H1 (cell line): ENCODE measurements around the gene EPB42. TPM values are rescaled to one million over a fixed set of nuclear protein-coding genes. Genes with fewer than 3 reads are reported as not detected.

Experiments
- CTCF ChIA-PET: fragments of 300-600 bp; sonication (Branson Sonifier 250); formaldehyde crosslinking; loops from one replicate; lab custom pipeline; 2021; ENCODE audit not compliant: partially characterized antibody; lab: Charles Lee
- POLR2A ChIA-PET: fragments of 300-600 bp; sonication (Branson Sonifier 250); formaldehyde crosslinking; loops from one replicate; lab custom pipeline; 2021; ENCODE audit warnings: inconsistent platforms; ENCODE audit not compliant: partially characterized antibody; lab: Charles Lee
- DNase-seq, 2 experiments: peaks; one replicate each; pipeline versions ENCODE4 v3.0.0 to v3.0.0-alpha.2; 2010 to 2022; ENCODE audit warnings: low spot score in 2 of 2, low read depth in 1 of 2, mixed read lengths in 1 of 2
- FAIRE-seq: peaks from 2 replicates; lab custom pipeline; 2011; peaks lifted over from hg19 to GRCh38; lab: Jason Lieb, UNC
- H2AFZ ChIP-seq: 2 replicates; pipeline ENCODE4 v1.8.1; 2012; ENCODE audit warnings: low read length, inconsistent platforms
- H2AK5ac ChIP-seq: 2 replicates; pipeline ENCODE4 v1.6.1; 2013; ENCODE audit warnings: low read depth, low read length
- H2BK120ac ChIP-seq: replicated peaks from 2 replicates; pipeline ENCODE3; 2013; ENCODE audit warnings: low read depth, low read length, inconsistent platforms
- H2BK12ac ChIP-seq: 2 replicates; pipeline ENCODE4 v1.6.1; 2013; ENCODE audit warnings: low read depth, low read length
- H2BK15ac ChIP-seq: 2 replicates; pipeline ENCODE4 v1.6.1; 2013; ENCODE audit warnings: low read length
- H2BK20ac ChIP-seq: 2 replicates; pipeline ENCODE4 v1.6.1; 2013; ENCODE audit warnings: low read length
- H2BK5ac ChIP-seq: 2 replicates; pipeline ENCODE4 v1.6.1; 2013; ENCODE audit warnings: low read depth, low read length
- H3K14ac ChIP-seq: 2 replicates; pipeline ENCODE4 v1.6.1; 2013; ENCODE audit warnings: inconsistent platforms; ENCODE audit not compliant: insufficient read length
- H3K18ac ChIP-seq: 2 replicates; pipeline ENCODE4 v1.6.1; 2013; ENCODE audit warnings: low read length; ENCODE audit errors: extremely low read depth
- H3K23ac ChIP-seq: 2 replicates; pipeline ENCODE4 v1.6.1; 2013; ENCODE audit warnings: inconsistent platforms; ENCODE audit not compliant: insufficient read length
- H3K23me2 ChIP-seq: 2 replicates; pipeline ENCODE4 v1.6.1; 2013; ENCODE audit warnings: low read depth, low read length
- H3K27ac ChIP-seq: 2 replicates; pipeline ENCODE4 v1.6.1; 2011; ENCODE audit warnings: low read depth, low read length, inconsistent platforms
- H3K27me3 ChIP-seq, 4 experiments: replicated peaks in 1 of 4; 1 replicate in 1 of 4; 2 replicates in 3 of 4; pipeline versions ENCODE4 v1.6.1 to v1.8.1; 2011 to 2013; ENCODE audit warnings: low read length in 3 of 4, mild to moderate bottlenecking in 3 of 4, inconsistent platforms in 2 of 4, mixed read lengths in 2 of 4, moderate library complexity in 1 of 4; ENCODE audit not compliant: control insufficient read depth in 3 of 4, insufficient read depth in 3 of 4; ENCODE audit errors: extremely low read depth in 1 of 4
- H3K36me3 ChIP-seq, 4 experiments: 2 replicates each; pipeline versions ENCODE4 v1.6.1 to v1.8.1; 2011 to 2013; ENCODE audit warnings: mild to moderate bottlenecking in 4 of 4, low read length in 3 of 4, moderate library complexity in 2 of 4, control low read depth in 1 of 4, inconsistent platforms in 1 of 4; ENCODE audit not compliant: insufficient read depth in 4 of 4, control insufficient read depth in 2 of 4
- H3K4ac ChIP-seq: replicated peaks from 2 replicates; pipeline ENCODE3; 2013; ENCODE audit warnings: low read length, low read depth, mixed read lengths, inconsistent platforms; ENCODE audit not compliant: insufficient read length
- H3K4me1 ChIP-seq, 4 experiments: replicated peaks in 1 of 4; 1 replicate in 1 of 4; 2 replicates in 3 of 4; pipeline versions ENCODE4 v1.6.1 to v1.8.1; 2011 to 2013; ENCODE audit warnings: low read length in 3 of 4, inconsistent platforms in 2 of 4, mixed read lengths in 1 of 4; ENCODE audit not compliant: insufficient read depth in 4 of 4, control insufficient read depth in 3 of 4
- H3K4me2 ChIP-seq, 2 experiments: 2 replicates each; pipeline versions ENCODE4 v1.6.1 to v1.8.1; 2011 to 2013; ENCODE audit warnings: low read depth in 2 of 2, low read length in 2 of 2, control low read depth in 1 of 2, inconsistent platforms in 1 of 2, mild to moderate bottlenecking in 1 of 2; ENCODE audit not compliant: insufficient read depth in 1 of 2
- H3K4me3 ChIP-seq, 4 experiments: fragments of 200-600, 300-600 bp in 1 of 4; sonication (generic), shearing (Covaris generic), sonication (Bioruptor Twin) in 1 of 4; 2 replicates each; pipeline versions ENCODE4 v1.5.1 to v1.8.1; 2011 to 2016; ENCODE audit warnings: low read length in 4 of 4, low read depth in 3 of 4, control low read depth in 2 of 4, inconsistent platforms in 2 of 4, mild to moderate bottlenecking in 2 of 4, mixed read lengths in 1 of 4, moderate library complexity in 1 of 4; ENCODE audit not compliant: insufficient read depth in 2 of 4; ENCODE audit errors: extremely low read depth in 1 of 4
- H3K56ac ChIP-seq: replicated peaks from 2 replicates; pipeline ENCODE3; 2013; ENCODE audit warnings: low read depth, mild to moderate bottlenecking, mixed read lengths, low read length, inconsistent platforms; ENCODE audit not compliant: insufficient read length
- H3K79me1 ChIP-seq: 2 replicates; pipeline ENCODE4 v1.6.1; 2013; ENCODE audit warnings: low read depth, low read length, control low read depth
- H3K79me2 ChIP-seq, 2 experiments: 2 replicates each; pipeline versions ENCODE4 v1.6.1 to v1.8.1; 2012 to 2013; ENCODE audit warnings: low read length in 2 of 2, mild to moderate bottlenecking in 2 of 2, inconsistent platforms in 1 of 2; ENCODE audit not compliant: insufficient read depth in 2 of 2, control insufficient read depth in 1 of 2
- H3K9ac ChIP-seq, 4 experiments: replicated peaks in 1 of 4; 1 replicate in 1 of 4; 2 replicates in 3 of 4; pipeline versions ENCODE4 v1.6.1 to v1.8.1; 2011 to 2013; ENCODE audit warnings: low read depth in 3 of 4, low read length in 3 of 4, control low read depth in 2 of 4, mild to moderate bottlenecking in 2 of 4, moderate library complexity in 2 of 4, inconsistent platforms in 1 of 4; ENCODE audit errors: extremely low read depth in 1 of 4
- H3K9me3 ChIP-seq, 2 experiments: 2 replicates each; pipeline versions ENCODE4 v1.6.1 to v1.8.1; 2012 to 2013; ENCODE audit warnings: mild to moderate bottlenecking in 2 of 2, moderate library complexity in 2 of 2, control low read depth in 1 of 2, inconsistent platforms in 1 of 2, low read depth in 1 of 2, low read length in 1 of 2, mixed read lengths in 1 of 2; ENCODE audit not compliant: insufficient read depth in 2 of 2
- H4K20me1 ChIP-seq, 2 experiments: replicated peaks in 1 of 2; 2 replicates each; pipeline versions ENCODE3 to v1.8.1; 2011 to 2013; ENCODE audit warnings: inconsistent platforms in 2 of 2, low read length in 2 of 2, mild to moderate bottlenecking in 1 of 2; ENCODE audit not compliant: insufficient read depth in 2 of 2, control insufficient read depth in 1 of 2
- H4K5ac ChIP-seq: 2 replicates; pipeline ENCODE4 v1.6.1; 2013; ENCODE audit warnings: low read length, low read depth, mixed read lengths, inconsistent platforms; ENCODE audit not compliant: insufficient read length
- H4K8ac ChIP-seq: 2 replicates; pipeline ENCODE4 v1.8.0; 2013; ENCODE audit warnings: mild to moderate bottlenecking, moderate library complexity, low read length, inconsistent platforms; ENCODE audit not compliant: insufficient read depth; ENCODE audit errors: extremely low read depth
- H4K91ac ChIP-seq: replicated peaks from 2 replicates; pipeline ENCODE3; 2013; ENCODE audit warnings: low read length, mixed read lengths, inconsistent platforms; ENCODE audit not compliant: insufficient read length
- BCL11A ChIP-seq, 2 experiments: IDR thresholded peaks; one replicate each; pipeline ENCODE4 v1.6.1; 2011; ENCODE audit warnings: low read depth in 2 of 2, low read length in 2 of 2, mild to moderate bottlenecking in 2 of 2
- EP300 ChIP-seq, 2 experiments: IDR thresholded peaks; 1 replicate in 1 of 2; 2 replicates in 1 of 2; pipeline ENCODE4 v1.6.1; 2011 to 2012; ENCODE audit warnings: low read depth in 2 of 2, low read length in 2 of 2, mild to moderate bottlenecking in 2 of 2, borderline replicate concordance in 1 of 2, inconsistent platforms in 1 of 2, moderate library complexity in 1 of 2
- RBBP5 ChIP-seq: IDR thresholded peaks from 2 replicates; pipeline ENCODE4 v1.7.1; 2012; ENCODE audit warnings: low read depth, mild to moderate bottlenecking, inconsistent platforms, low read length, moderate library complexity, borderline replicate concordance
- RFX5 ChIP-seq: IDR thresholded peaks from 2 replicates; pipeline ENCODE4 v1.6.1; 2011; ENCODE audit warnings: low read depth, low read length, improper control_type of control experiment, borderline replicate concordance
- RXRA ChIP-seq: IDR thresholded peaks from 2 replicates; pipeline ENCODE4 v1.6.1; 2011; ENCODE audit warnings: low read depth, mild to moderate bottlenecking, low read length, moderate library complexity; ENCODE audit not compliant: insufficient read depth
- SP4 ChIP-seq: IDR thresholded peaks from 2 replicates; pipeline ENCODE4 v1.6.1; 2012; ENCODE audit warnings: low read length, inconsistent platforms
- WGBS, 2 experiments: shearing (Covaris generic) in 1 of 2; methylation state at CpG; one replicate each; pipeline versions ENCODE4 v1.1.6 to v1.1.7; 2013 to 2015; ENCODE audit warnings: low lambda C conversion rate in 2 of 2, mixed read lengths in 2 of 2, inconsistent platforms in 1 of 2, low coverage in 1 of 2, missing lambda C conversion rate in 1 of 2; ENCODE audit not compliant: insufficient replicate concordance in 2 of 2, insufficient coverage in 1 of 2, insufficient read length in 1 of 2; ENCODE audit errors: extremely low coverage in 1 of 2, missing lambda C conversion rate in 1 of 2; 5-methylcytosine and 5-hydroxymethylcytosine counted together
- polyA plus RNA-seq, 7 experiments: library from polyadenylated mRNA; depleted of rRNA in 3 of 7; stranded (reverse) in 5 of 7; unstranded in 2 of 7; fragments of >200 nt in 5 of 7; fragments of 200-250 nt in 2 of 7; gene quantifications; 1 replicate in 5 of 7; 2 replicates in 1 of 7; 4 replicates in 1 of 7; pipeline versions ENCODE4 v1.2.1 to v1.2.3, GENCODE V29; 2011 to 2013; ENCODE audit warnings: missing spikeins in 2 of 7, mixed read lengths in 2 of 7
- total RNA-seq: library from RNA; stranded (reverse); fragmentation: NEBNext Ultra II Directional; extraction: Animal tissue kit (Norgen Biotek cat#: 25700); gene quantifications from 2 replicates; pipeline ENCODE4 v1.2.1, GENCODE V29; 2021
- TF ChIP-seq, protein P1 (sequence below), 3 experiments: IDR thresholded peaks; 1 replicate in 2 of 3; 2 replicates in 1 of 3; pipeline versions ENCODE4 v1.5.1 to v1.6.1; 2011; ENCODE audit warnings: low read length in 3 of 3, mild to moderate bottlenecking in 3 of 3, inconsistent platforms in 2 of 3, low read depth in 1 of 3, moderate library complexity in 1 of 3; ENCODE audit not compliant: insufficient read depth in 1 of 3; ENCODE audit errors: control extremely low read depth in 1 of 3
- TF ChIP-seq, protein P2 (sequence below): IDR thresholded peaks from 2 replicates; pipeline ENCODE4 v1.6.1; 2011; ENCODE audit warnings: low read depth, mild to moderate bottlenecking, low read length; ENCODE audit not compliant: insufficient read depth

Gene EPB42
- total and polyA plus RNA-seq, 2 of the 8 experiments (the other 6 are each of a cell fraction or from before 2014, with no cell fraction given) = not detected

DNA sequence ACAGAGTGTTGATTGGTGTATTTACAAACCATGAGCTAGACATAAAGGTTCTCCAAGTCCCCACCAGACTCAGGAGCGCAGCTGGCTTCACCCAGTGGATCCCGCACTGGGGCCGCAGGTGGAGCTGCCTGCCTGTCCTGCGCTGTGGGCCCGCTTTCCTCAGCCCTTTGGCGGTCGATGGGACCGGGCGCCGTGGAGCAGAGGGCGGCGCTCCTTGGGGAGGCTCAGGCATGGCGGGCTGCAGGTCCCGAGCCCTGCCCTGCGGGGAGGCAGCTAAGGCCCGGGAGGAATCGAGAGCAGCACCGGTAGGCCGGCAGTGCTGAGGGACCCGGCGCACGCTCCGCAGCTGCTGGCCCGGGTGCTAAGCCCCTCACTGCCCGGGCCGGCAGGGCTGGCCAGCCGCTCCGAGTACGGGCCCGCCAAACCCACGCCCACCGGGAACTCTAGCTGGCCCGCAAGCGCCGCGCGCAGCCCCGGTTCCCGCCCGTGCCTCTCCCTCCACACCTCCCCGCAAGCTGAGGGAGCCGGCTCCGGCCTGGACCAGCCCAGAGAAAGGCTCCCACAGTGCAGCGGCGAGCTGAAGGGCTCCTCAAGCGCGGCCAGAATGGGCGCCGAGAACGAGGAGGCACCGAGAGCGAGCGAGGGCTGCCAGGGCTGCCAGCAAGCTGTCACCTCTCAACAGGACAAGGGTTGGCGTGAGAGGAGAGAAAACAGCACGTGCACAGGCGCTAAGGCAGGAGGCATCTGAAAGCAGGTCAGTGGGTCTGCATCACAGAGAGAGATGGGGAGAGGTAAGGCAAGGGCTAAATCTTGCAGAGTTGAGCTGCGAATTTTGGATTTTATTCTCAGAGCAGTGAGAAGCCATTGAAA lies 5.9 kb upstream of the EPB42 start:
- Histone ChIP-seq H3K56ac (no peak overlapping the region), H4K20me1 (no peaks in the 10 kb centered on the region), H3K4ac (no peak overlapping the region), H2BK120ac (no peak overlapping the region), H4K5ac (no peak overlapping the region), H2AFZ (no peak overlapping the region), H3K27ac (no peak overlapping the region), H2BK5ac (no peak overlapping the region), H4K91ac (no peak overlapping the region), H3K23ac (no peak overlapping the region), H2BK15ac (no peak overlapping the region), H2BK12ac (no peak overlapping the region), H3K79me1 (no peaks in the 10 kb centered on the region), H3K36me3 (no peaks in the 10 kb centered on the region), H3K9ac (no peak overlapping the region), H2AK5ac (no peak overlapping the region), H3K79me2 (no peaks in the 10 kb centered on the region), H3K4me3 (no peak overlapping the region), H4K8ac (no peak overlapping the region), H3K4me2 (no peak overlapping the region), H3K18ac (no peak overlapping the region), H3K4me1 (no peaks in the 10 kb centered on the region), H3K23me2 (no peaks in the 10 kb centered on the region), H3K14ac (no peak overlapping the region), H2BK20ac (no peak overlapping the region), H3K27me3 (no peaks in the 10 kb centered on the region), H3K9me3 (no peaks in the 10 kb centered on the region)
- WGBS, 2 experiments = 96% methylated on average over 45 of the region's 57 CpGs; no CpG with 5 or more reads in 1 of the 2 experiments
- DNase-seq (no peak), FAIRE-seq (no peak)
- ChIA-PET POLR2A (interaction anchor here (0.6 to 1.2 kb wide), 4 partner anchors 10 to 33 kb away, joined by 3 read pairs; no protein-coding TSS in a partner anchor), CTCF (interaction anchor here (0.6 to 9.7 kb wide), 28 partner anchors 9 to 555 kb away, joined by 3 to 178 read pairs (median 9); partner anchors contain the start of gene TGM5)
- TF ChIP-seq BCL11A (IDR thresholded peaks at IDR 0.05; ENCODE audit: low read depth in 2 of 2, low read length in 2 of 2) (no peak), SP4 (no peak), EP300 (IDR thresholded peaks at IDR 0.05; ENCODE audit: borderline replicate concordance in 1 of 2, low read depth in 2 of 2, low read length in 2 of 2) (no peak), RFX5 (no peak), RBBP5 (no peak), RXRA (no peak)
- TF ChIP-seq, protein P1, sequence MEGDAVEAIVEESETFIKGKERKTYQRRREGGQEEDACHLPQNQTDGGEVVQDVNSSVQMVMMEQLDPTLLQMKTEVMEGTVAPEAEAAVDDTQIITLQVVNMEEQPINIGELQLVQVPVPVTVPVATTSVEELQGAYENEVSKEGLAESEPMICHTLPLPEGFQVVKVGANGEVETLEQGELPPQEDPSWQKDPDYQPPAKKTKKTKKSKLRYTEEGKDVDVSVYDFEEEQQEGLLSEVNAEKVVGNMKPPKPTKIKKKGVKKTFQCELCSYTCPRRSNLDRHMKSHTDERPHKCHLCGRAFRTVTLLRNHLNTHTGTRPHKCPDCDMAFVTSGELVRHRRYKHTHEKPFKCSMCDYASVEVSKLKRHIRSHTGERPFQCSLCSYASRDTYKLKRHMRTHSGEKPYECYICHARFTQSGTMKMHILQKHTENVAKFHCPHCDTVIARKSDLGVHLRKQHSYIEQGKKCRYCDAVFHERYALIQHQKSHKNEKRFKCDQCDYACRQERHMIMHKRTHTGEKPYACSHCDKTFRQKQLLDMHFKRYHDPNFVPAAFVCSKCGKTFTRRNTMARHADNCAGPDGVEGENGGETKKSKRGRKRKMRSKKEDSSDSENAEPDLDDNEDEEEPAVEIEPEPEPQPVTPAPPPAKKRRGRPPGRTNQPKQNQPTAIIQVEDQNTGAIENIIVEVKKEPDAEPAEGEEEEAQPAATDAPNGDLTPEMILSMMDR (IDR thresholded peaks at IDR 0.05; ENCODE audit: control extremely low read depth in 1 of 3, insufficient read depth in 1 of 3, low read depth in 1 of 3, low read length in 3 of 3) = no peak
- TF ChIP-seq, protein P2, sequence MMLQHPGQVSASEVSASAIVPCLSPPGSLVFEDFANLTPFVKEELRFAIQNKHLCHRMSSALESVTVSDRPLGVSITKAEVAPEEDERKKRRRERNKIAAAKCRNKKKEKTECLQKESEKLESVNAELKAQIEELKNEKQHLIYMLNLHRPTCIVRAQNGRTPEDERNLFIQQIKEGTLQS = no peak
